Neural cell (in vitro differentiated cells): ENCODE results near the gene AKAP5. TPM values are rescaled to one million over a fixed set of nuclear protein-coding genes. Genes with fewer than 3 reads are reported as not detected.

Experiments
- H2AFZ ChIP-seq: fragments of 200-600, 300-800 bp; sonication (generic), shearing (Covaris generic); 2 replicates; pipeline ENCODE4 v1.6.0; 2014; ENCODE audit warnings: low read depth, mild to moderate bottlenecking, antibody characterized with exemption, low read length, moderate library complexity
- H3F3A ChIP-seq: fragments of 200-600 bp; shearing (Covaris generic); 2 replicates; pipeline ENCODE4 v1.6.1; 2016; ENCODE audit warnings: mild to moderate bottlenecking, moderate library complexity, mixed read lengths, antibody characterized with exemption, low read length; ENCODE audit not compliant: insufficient read depth, poor library complexity, severe bottlenecking
- H3K27ac ChIP-seq: fragments of 200-600, 300-800 bp; sonication (generic), shearing (Covaris generic); 2 replicates; pipeline ENCODE4 v1.5.1; 2014; ENCODE audit warnings: mild to moderate bottlenecking, low read length, moderate library complexity
- H3K27me3 ChIP-seq: fragments of 300-800, 200-600 bp; sonication (generic), shearing (Covaris generic); 2 replicates; pipeline ENCODE4 v1.6.0; 2014; ENCODE audit warnings: mild to moderate bottlenecking, low read depth, low read length, moderate library complexity; ENCODE audit not compliant: insufficient read depth
- H3K36me3 ChIP-seq: fragments of 300-800, 200-600 bp; sonication (generic), shearing (Covaris generic); 2 replicates; pipeline ENCODE4 v1.5.1; 2014; ENCODE audit warnings: mild to moderate bottlenecking, antibody characterized with exemption, low read length, moderate library complexity; ENCODE audit not compliant: insufficient read depth
- H3K4me2 ChIP-seq: fragments of 300-800, 200-600 bp; sonication (generic), shearing (Covaris generic); 2 replicates; pipeline ENCODE4 v1.6.0; 2014; ENCODE audit warnings: mild to moderate bottlenecking, low read length
- H3K4me3 ChIP-seq: fragments of 300-800, 200-600 bp; sonication (generic), shearing (Covaris generic); 2 replicates; pipeline ENCODE4 v1.5.1; 2014; ENCODE audit warnings: mild to moderate bottlenecking, low read length, moderate library complexity
- H3K79me2 ChIP-seq: fragments of 200-600 bp; shearing (Covaris generic); replicated peaks from 2 replicates; pipeline ENCODE4 v1.6.0; 2014; ENCODE audit warnings: mild to moderate bottlenecking, low read length, moderate library complexity; ENCODE audit not compliant: insufficient read depth
- H3K9ac ChIP-seq: fragments of 300-800, 200-600 bp; sonication (generic), shearing (Covaris generic); 2 replicates; pipeline ENCODE4 v1.6.1; 2016; ENCODE audit warnings: mild to moderate bottlenecking, low read length, mixed read lengths
- H3K9me2 ChIP-seq: fragments of 200-600 bp; shearing (Covaris generic); 2 replicates; pipeline ENCODE4 v1.6.1; 2016; ENCODE audit warnings: mild to moderate bottlenecking, low read length, mixed read lengths; ENCODE audit not compliant: insufficient read depth
- H3K9me3 ChIP-seq: fragments of 200-600, 300-800 bp; sonication (generic), shearing (Covaris generic); 2 replicates; pipeline ENCODE4 v1.6.1; 2016; ENCODE audit warnings: mild to moderate bottlenecking, mixed run types, low read length, moderate library complexity, mixed read lengths
- H4K20me1 ChIP-seq: fragments of 200-600 bp; shearing (Covaris generic); 2 replicates; pipeline ENCODE4 v1.6.1; 2016; ENCODE audit warnings: mild to moderate bottlenecking, mixed run types; ENCODE audit not compliant: insufficient read depth
- EP300 ChIP-seq: fragments of 450-650 bp; conservative IDR thresholded peaks from 2 replicates; pipeline ENCODE4 v1.6.1; 2014; ENCODE audit warnings: antibody characterized with exemption, mild to moderate bottlenecking, moderate library complexity; ENCODE audit not compliant: poor library complexity, severe bottlenecking
- MXI1 ChIP-seq: fragments of 450-650 bp; conservative IDR thresholded peaks from 2 replicates; pipeline ENCODE4 v1.6.1; 2014; ENCODE audit warnings: antibody characterized with exemption, mild to moderate bottlenecking; ENCODE audit not compliant: poor library complexity, severe bottlenecking
- POLR2AphosphoS5 ChIP-seq: IDR thresholded peaks from 2 replicates; pipeline ENCODE4 v1.6.1; 2012
- RAD21 ChIP-seq: fragments of 450-650 bp; conservative IDR thresholded peaks from 2 replicates; pipeline ENCODE4 v1.6.1; 2014; ENCODE audit warnings: antibody characterized with exemption, mild to moderate bottlenecking, moderate library complexity
- TAF1 ChIP-seq: IDR thresholded peaks from 2 replicates; pipeline ENCODE4 v1.6.1; 2012; ENCODE audit warnings: low read depth
- polyA plus RNA-seq: library from polyadenylated mRNA; depleted of rRNA; stranded (reverse); fragments of >200 nt; gene quantifications from 2 replicates; pipeline ENCODE4 v1.2.3, GENCODE V29; 2014
- TF ChIP-seq, protein P1 (sequence below): fragments of 450-650 bp; IDR thresholded peaks from 2 replicates; pipeline ENCODE4 v1.5.1; 2014; ENCODE audit warnings: antibody characterized with exemption, mild to moderate bottlenecking, moderate library complexity; ENCODE audit not compliant: poor library complexity, severe bottlenecking

Gene AKAP5
- polyA plus RNA-seq, 1 donor from 2014 or later = 1.8 TPM

DNA sequence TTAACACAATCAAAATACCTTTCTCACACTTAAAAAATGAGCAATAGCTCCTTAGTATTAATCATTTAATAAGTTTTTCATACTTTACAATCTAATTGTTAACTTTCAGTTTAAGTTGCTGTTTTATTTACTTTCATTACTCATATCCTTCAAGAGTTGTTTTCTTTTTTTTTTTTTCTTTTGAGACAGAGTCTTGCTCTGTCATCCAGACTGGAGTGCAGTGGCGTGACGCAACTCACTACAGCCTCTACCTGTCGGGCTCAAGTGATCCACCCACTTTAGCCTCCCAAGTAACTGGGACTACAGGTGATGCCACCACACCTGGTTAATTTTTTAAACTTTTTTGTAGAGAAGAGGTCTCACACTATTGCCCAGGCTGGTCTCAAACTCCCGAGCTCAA lies 55.4 kb downstream of the AKAP5 start:
- H2AFZ ChIP-seq = no peak overlapping the region
- no peaks in the 10 kb centered on the region for H3F3A ChIP-seq
- H3K36me3 ChIP-seq = no peaks in the 10 kb centered on the region
- H3K27ac ChIP-seq = no peak overlapping the region
- H3K79me2 ChIP-seq = peaks cover 8% of the 10 kb centered on the region
- no peak overlapping the region for H3K9ac ChIP-seq
- no peaks in the 10 kb centered on the region for H3K9me3 ChIP-seq
- TF ChIP-seq RAD21 (no peak), TAF1 (no peak)
- no peak overlapping the region for H3K4me2 ChIP-seq
- no peak overlapping the region for H3K4me3 ChIP-seq
- H4K20me1 ChIP-seq = no peaks in the 10 kb centered on the region
- no peaks in the 10 kb centered on the region for H3K9me2 ChIP-seq
- H3K27me3 ChIP-seq = no peaks in the 10 kb centered on the region

- Histone ChIP-seq H3K4me2 (no peak overlapping the region), H3K9me2 (no peaks in the 10 kb centered on the region), H3F3A (no peaks in the 10 kb centered on the region), H2AFZ (no peak overlapping the region), H3K79me2 (no peaks in the 10 kb centered on the region), H3K36me3 (no peaks in the 10 kb centered on the region), H3K9ac (no peak overlapping the region), H3K27ac (no peak overlapping the region), H3K9me3 (no peaks in the 10 kb centered on the region), H3K27me3 (no peaks in the 10 kb centered on the region), H4K20me1 (no peaks in the 10 kb centered on the region), H3K4me3 (no peak overlapping the region)
- no peak for TF ChIP-seq EP300
- no peak for TF ChIP-seq MXI1
- TF ChIP-seq, protein P1, sequence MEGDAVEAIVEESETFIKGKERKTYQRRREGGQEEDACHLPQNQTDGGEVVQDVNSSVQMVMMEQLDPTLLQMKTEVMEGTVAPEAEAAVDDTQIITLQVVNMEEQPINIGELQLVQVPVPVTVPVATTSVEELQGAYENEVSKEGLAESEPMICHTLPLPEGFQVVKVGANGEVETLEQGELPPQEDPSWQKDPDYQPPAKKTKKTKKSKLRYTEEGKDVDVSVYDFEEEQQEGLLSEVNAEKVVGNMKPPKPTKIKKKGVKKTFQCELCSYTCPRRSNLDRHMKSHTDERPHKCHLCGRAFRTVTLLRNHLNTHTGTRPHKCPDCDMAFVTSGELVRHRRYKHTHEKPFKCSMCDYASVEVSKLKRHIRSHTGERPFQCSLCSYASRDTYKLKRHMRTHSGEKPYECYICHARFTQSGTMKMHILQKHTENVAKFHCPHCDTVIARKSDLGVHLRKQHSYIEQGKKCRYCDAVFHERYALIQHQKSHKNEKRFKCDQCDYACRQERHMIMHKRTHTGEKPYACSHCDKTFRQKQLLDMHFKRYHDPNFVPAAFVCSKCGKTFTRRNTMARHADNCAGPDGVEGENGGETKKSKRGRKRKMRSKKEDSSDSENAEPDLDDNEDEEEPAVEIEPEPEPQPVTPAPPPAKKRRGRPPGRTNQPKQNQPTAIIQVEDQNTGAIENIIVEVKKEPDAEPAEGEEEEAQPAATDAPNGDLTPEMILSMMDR = no peak
- TF ChIP-seq POLR2AphosphoS5 = no peak
Observed at GRCh38 chr14:64522591-64523355, 57.5 kb downstream of the AKAP5 start.

Other genes with a start within 250 kb of the AKAP5 start
- 0.35 and 1.3 TPM in 2 replicates for gene ESR2, start 171.1 kb upstream of the AKAP5 start, polyA plus RNA-seq
- gene MTHFD1, start 77.1 kb upstream of the AKAP5 start, polyA plus RNA-seq = 5.4 and 7.1 TPM in 2 replicates
- gene ZBTB25, start 38.3 kb downstream of the AKAP5 start, polyA plus RNA-seq = 5.3 TPM in 2 replicates
- gene ZBTB1, start 39.3 kb downstream of the AKAP5 start, polyA plus RNA-seq = 22.5 and 24.8 TPM in 2 replicates
- 0.25 TPM in 1 of 2 replicates, not detected in the other for gene HSPA2, start 75.2 kb downstream of the AKAP5 start, polyA plus RNA-seq
- not detected in 2 replicates for gene PPP1R36, start 84.5 kb downstream of the AKAP5 start, polyA plus RNA-seq
- 15.8 and 27.3 TPM in 2 replicates for gene PLEKHG3, start 238.9 kb downstream of the AKAP5 start, polyA plus RNA-seq